ENCODE measurements around the gene CASP2.

The CASP2 gene

GRCh38 chr7:143343596-143343995 is 55.4 kb downstream of the CASP2 start:
- no peaks in the 10 kb centered on the region for H3K9me2 ChIP-seq (replicated peaks; ENCODE audit: insufficient read depth, low read length)
- H3K9me3 ChIP-seq (ENCODE audit: insufficient read depth, low read length), result no peaks in the 10 kb centered on the region
- H4K20me1 ChIP-seq (ENCODE audit: low read depth, low read length), result no peaks in the 10 kb centered on the region
- H3K27me3 ChIP-seq (ENCODE audit: low read length), result no peaks in the 10 kb centered on the region
- no peak overlapping the region for H2AFZ ChIP-seq (ENCODE audit: low read depth, low read length, severe bottlenecking)
- H3F3A ChIP-seq (ENCODE audit: insufficient read depth), result no peaks in the 10 kb centered on the region
- H3K27ac ChIP-seq (ENCODE audit: low read depth, low read length), result no peak overlapping the region
- no peak overlapping the region for H3K4me3 ChIP-seq (ENCODE audit: insufficient read depth, low read length, poor library complexity, severe bottlenecking)
- H3K9ac ChIP-seq (ENCODE audit: low read length), result no peak overlapping the region
- no peak overlapping the region for H3K4me2 ChIP-seq (ENCODE audit: low read depth, low read length, poor library complexity, severe bottlenecking)
- no peaks in the 10 kb centered on the region for H3K36me3 ChIP-seq (ENCODE audit: low read length)
- H3K79me2 ChIP-seq (ENCODE audit: insufficient read depth, low read length), result no peaks in the 10 kb centered on the region
- TF ChIP-seq CTCF (IDR thresholded peaks at IDR 0.05; ENCODE audit: insufficient read depth, low read length, poor library complexity, severe bottlenecking) (no peak), EZH2phosphoT487 (conservative IDR thresholded peaks at IDR 0.05; ENCODE audit: low read length) (no peak)

- Histone ChIP-seq H3K9me2 (replicated peaks; ENCODE audit: insufficient read depth, low read length) (no peaks in the 10 kb centered on the region), H3F3A (ENCODE audit: insufficient read depth) (no peaks in the 10 kb centered on the region), H2AFZ (ENCODE audit: low read depth, low read length, severe bottlenecking) (no peak overlapping the region), H3K9me3 (ENCODE audit: insufficient read depth, low read length) (no peaks in the 10 kb centered on the region), H3K4me2 (ENCODE audit: low read depth, low read length, poor library complexity, severe bottlenecking) (no peak overlapping the region), H4K20me1 (ENCODE audit: low read depth, low read length) (no peaks in the 10 kb centered on the region), H3K36me3 (ENCODE audit: low read length) (no peaks in the 10 kb centered on the region), H3K9ac (ENCODE audit: low read length) (no peak overlapping the region), H3K27me3 (ENCODE audit: low read length) (no peaks in the 10 kb centered on the region), H3K4me3 (ENCODE audit: insufficient read depth, low read length, poor library complexity, severe bottlenecking) (no peak overlapping the region), H3K79me2 (ENCODE audit: insufficient read depth, low read length) (no peaks in the 10 kb centered on the region), H3K27ac (ENCODE audit: low read depth, low read length) (no peak overlapping the region)
- TF ChIP-seq CTCF (IDR thresholded peaks at IDR 0.05; ENCODE audit: insufficient read depth, low read length, poor library complexity, severe bottlenecking) (no peak), EZH2phosphoT487 (conservative IDR thresholded peaks at IDR 0.05; ENCODE audit: low read length) (no peak)
These were observed 57.3 kb downstream of the CASP2 start for GRCh38 chr7:143345428-143345900.

GRCh38 chr7:143346018-143346417 is 57.9 kb downstream of the CASP2 start:
- no peaks in the 10 kb centered on the region for H3F3A ChIP-seq (ENCODE audit: insufficient read depth)
- no peaks in the 10 kb centered on the region for H3K9me3 ChIP-seq (ENCODE audit: insufficient read depth, low read length)
- no peaks in the 10 kb centered on the region for H3K36me3 ChIP-seq (ENCODE audit: low read length)
- H2AFZ ChIP-seq (ENCODE audit: low read depth, low read length, severe bottlenecking), result no peak overlapping the region
- no peaks in the 10 kb centered on the region for H4K20me1 ChIP-seq (ENCODE audit: low read depth, low read length)
- H3K27me3 ChIP-seq (ENCODE audit: low read length), result no peaks in the 10 kb centered on the region
- no peak overlapping the region for H3K4me2 ChIP-seq (ENCODE audit: low read depth, low read length, poor library complexity, severe bottlenecking)
- no peak for TF ChIP-seq CTCF (IDR thresholded peaks at IDR 0.05; ENCODE audit: insufficient read depth, low read length, poor library complexity, severe bottlenecking)
- no peak overlapping the region for H3K9ac ChIP-seq (ENCODE audit: low read length)
- no peak overlapping the region for H3K27ac ChIP-seq (ENCODE audit: low read depth, low read length)
- no peaks in the 10 kb centered on the region for H3K9me2 ChIP-seq (replicated peaks; ENCODE audit: insufficient read depth, low read length)
- H3K79me2 ChIP-seq (ENCODE audit: insufficient read depth, low read length), result no peaks in the 10 kb centered on the region
- no peak overlapping the region for H3K4me3 ChIP-seq (ENCODE audit: insufficient read depth, low read length, poor library complexity, severe bottlenecking)

Measured in SU-DHL-6 (cell line).